GM23338 (cell line): ENCODE results near the gene SLC15A5. TPM values are rescaled to one million over a fixed set of nuclear protein-coding genes. Genes with fewer than 3 reads are reported as not detected.

Experiments used
- ATAC-seq: fragments of 200-7000 bp; cut with Tn5 transposase; 3 replicates; pipeline ENCODE4 v1.9.1; 2020
- DNase-seq: peaks from one replicate; pipeline ENCODE4 v3.0.0-alpha.2; 2015; ENCODE audit warnings: low spot score
- H2AFZ ChIP-seq: fragments of 200-600 bp; sonication (generic); 2 replicates; pipeline ENCODE4 v1.8.0; 2016; ENCODE audit warnings: antibody characterized with exemption, mild to moderate bottlenecking, moderate library complexity
- H3F3A ChIP-seq: fragments of 200-600 bp; sonication (generic); replicated peaks from 2 replicates; pipeline ENCODE4 v1.8.0; 2017; ENCODE audit warnings: antibody characterized with exemption, mixed run types, low read depth
- H3K27ac ChIP-seq: fragments of 200-600 bp; sonication (generic); 2 replicates; pipeline ENCODE4 v1.6.1; 2016; ENCODE audit warnings: low read depth
- H3K27me3 ChIP-seq: fragments of 200-600 bp; sonication (generic); 2 replicates; pipeline ENCODE4 v1.8.0; 2016; ENCODE audit warnings: mild to moderate bottlenecking, mixed run types, moderate library complexity; ENCODE audit not compliant: insufficient read depth
- H3K36me3 ChIP-seq: fragments of 200-600 bp; sonication (generic); 2 replicates; pipeline ENCODE4 v1.8.0; 2016; ENCODE audit warnings: mild to moderate bottlenecking; ENCODE audit not compliant: insufficient read depth
- H3K4me1 ChIP-seq: fragments of 200-600 bp; sonication (generic); 2 replicates; pipeline ENCODE4 v1.8.0; 2016; ENCODE audit warnings: mild to moderate bottlenecking, moderate library complexity; ENCODE audit not compliant: insufficient read depth
- H3K4me2 ChIP-seq: fragments of 200-600 bp; sonication (generic); 2 replicates; pipeline ENCODE4 v1.7.1; 2017; ENCODE audit warnings: mixed run types
- H3K4me3 ChIP-seq: fragments of 200-600 bp; sonication (generic); 2 replicates; pipeline ENCODE4 v1.6.1; 2016; ENCODE audit warnings: mixed run types
- H3K79me2 ChIP-seq: fragments of 200-600 bp; sonication (generic); replicated peaks from 2 replicates; pipeline ENCODE4 v1.8.0; 2017; ENCODE audit warnings: mild to moderate bottlenecking; ENCODE audit not compliant: insufficient read depth
- H3K9me2 ChIP-seq: fragments of 200-600 bp; sonication (generic); 2 replicates; pipeline ENCODE4 v1.8.0; 2017; ENCODE audit not compliant: insufficient read depth
- H4K20me1 ChIP-seq: fragments of 200-600 bp; sonication (generic); replicated peaks from 2 replicates; pipeline ENCODE4 v1.8.0; 2017; ENCODE audit warnings: mild to moderate bottlenecking; ENCODE audit not compliant: insufficient read depth
- H3K27ac Mint-ChIP-seq: 2 replicates; pipeline ENCODE4 v1.8.0; 2020; ENCODE audit warnings: inconsistent platforms, mild to moderate bottlenecking, moderate library complexity, mixed read lengths
- H3K27me3 Mint-ChIP-seq: 3 replicates; pipeline ENCODE4 v1.8.0; 2022; ENCODE audit warnings: low read depth, mild to moderate bottlenecking, moderate library complexity, mixed read lengths, inconsistent platforms; ENCODE audit not compliant: insufficient read depth, poor library complexity
- H3K36me3 Mint-ChIP-seq: 3 replicates; pipeline ENCODE4 v1.8.0; 2021; ENCODE audit warnings: low read depth, mild to moderate bottlenecking, inconsistent platforms, moderate library complexity, mixed read lengths
- H3K4me1 Mint-ChIP-seq: 3 replicates; pipeline ENCODE4 v1.8.0; 2020; ENCODE audit warnings: mild to moderate bottlenecking, inconsistent platforms, mixed read lengths
- H3K4me3 Mint-ChIP-seq: 3 replicates; pipeline ENCODE4 v1.8.0; 2021; ENCODE audit warnings: moderate library complexity, mild to moderate bottlenecking, inconsistent platforms, mixed read lengths
- H3K9me3 Mint-ChIP-seq: 3 replicates; pipeline ENCODE4 v1.8.0; 2020; ENCODE audit warnings: moderate library complexity, mild to moderate bottlenecking, inconsistent platforms, mixed read lengths
- EZH2 ChIP-seq: fragments of 200-600 bp; sonication (generic); IDR thresholded peaks from one replicate; pipeline ENCODE4 v1.8.0; 2017; ENCODE audit warnings: antibody characterized with exemption, mild to moderate bottlenecking, low read depth; ENCODE audit not compliant: unreplicated experiment
- REST ChIP-seq: IDR thresholded peaks from one replicate; pipeline ENCODE4 v1.6.1; 2018; ENCODE audit warnings: antibody characterized with exemption; ENCODE audit not compliant: unreplicated experiment
- ZNF462 ChIP-seq: fragments of 250-450 bp; sonication (Bioruptor Pico); IDR thresholded peaks from 2 replicates; pipeline ENCODE4 v1.5.0; 2020; ENCODE audit warnings: mild to moderate bottlenecking, moderate library complexity
- polyA plus RNA-seq: library from polyadenylated mRNA; unstranded; fragments of >200 nt; fragmentation: Nextera tagmentation; extraction: Ambion mirVana; gene quantifications from 2 replicates; pipeline ENCODE4 v1.2.1, GENCODE V29; 2016
- total RNA-seq: library from RNA; depleted of rRNA; stranded (reverse); fragments of >200 nt; shearing (Covaris generic); gene quantifications from 2 replicates; pipeline ENCODE4 v1.2.3, GENCODE V29; 2014

Gene SLC15A5
- total and polyA plus RNA-seq, 2 experiments from 2014 or later = not detected

GRCh38 chr12:16152885-16153673 is 124.4 kb downstream of the SLC15A5 start:
- Histone ChIP-seq H3K36me3 (no peaks in the 10 kb centered on the region), H3K4me1 (no peaks in the 10 kb centered on the region; the same call in 1 of the 2 replicates), H3K79me2 (no peaks in the 10 kb centered on the region), H2AFZ (no peak overlapping the region), H3K9me2 (no peaks in the 10 kb centered on the region; the same call in 1 of the 2 replicates), H3K4me3 (no peak overlapping the region), H3K27me3 (no peaks in the 10 kb centered on the region), H3F3A (no peaks in the 10 kb centered on the region), H4K20me1 (no peaks in the 10 kb centered on the region), H3K4me2 (no peak overlapping the region), H3K27ac (no peak overlapping the region)
- Mint-ChIP-seq H3K4me3 (no peak overlapping the region), H3K9me3 (no peaks in the 10 kb centered on the region), H3K36me3 (no peaks in the 10 kb centered on the region), H3K27ac (no peak overlapping the region), H3K27me3 (no peaks in the 10 kb centered on the region), H3K4me1 (no peaks in the 10 kb centered on the region)
- DNase-seq (no peak), ATAC-seq (no peak)
- no peak for TF ChIP-seq REST
- TF ChIP-seq EZH2 = no peak

- H3K4me1 ChIP-seq = no peaks in the 10 kb centered on the region; the same call in 1 of the 2 replicates
- H3K27ac ChIP-seq = no peak overlapping the region
- no peak for ATAC-seq
- Mint-ChIP-seq H3K9me3 (no peaks in the 10 kb centered on the region), H3K4me1 (no peaks in the 10 kb centered on the region), H3K27me3 (no peaks in the 10 kb centered on the region), H3K36me3 (no peaks in the 10 kb centered on the region), H3K27ac (no peak overlapping the region), H3K4me3 (no peak overlapping the region)
- no peaks in the 10 kb centered on the region for H3K79me2 ChIP-seq
- TF ChIP-seq ZNF462 (CRISPR knock-in tag) = no peak
- TF ChIP-seq EZH2 = no peak
- H2AFZ ChIP-seq = no peak overlapping the region
- no peaks in the 10 kb centered on the region for H3K27me3 ChIP-seq
- no peaks in the 10 kb centered on the region for H3K36me3 ChIP-seq
- H3K4me3 ChIP-seq = no peak overlapping the region
- H4K20me1 ChIP-seq = no peaks in the 10 kb centered on the region
- no peaks in the 10 kb centered on the region for H3F3A ChIP-seq
- no peak for DNase-seq
- H3K9me2 ChIP-seq = no peaks in the 10 kb centered on the region; the same call in 1 of the 2 replicates
- no peak overlapping the region for H3K4me2 ChIP-seq
Observed at GRCh38 chr12:16150276-16150675, 127.2 kb downstream of the SLC15A5 start.
